ENCODE measurements around the gene IPO11. TPM values are rescaled to one million over a fixed set of nuclear protein-coding genes. Genes with fewer than 3 reads are reported as not detected.
A peak's percentile ranks its signal among the peaks of the same experiment; 100 is the strongest.

IPO11 gene
- total and polyA plus RNA-seq, 2 of the 13 experiments (the other 11 are each of a cell fraction or from before 2014, with no cell fraction given): 13.9 to 24.4 TPM

GRCh38 chr5:62412549-62413329, at the start of gene IPO11 (continued):
- TF ChIP-seq ZNF142 (CRISPR knock-in tag; IDR thresholded peaks at IDR 0.05): no peak
- TF ChIP-seq GTF2F1 (IDR thresholded peaks at IDR 0.05; ENCODE audit: low read length): no peak
- peak; percentile 58; the same call in 1 of the 2 replicates for TF ChIP-seq DNMT3B (CRISPR knock-in tag; conservative IDR thresholded peaks at IDR 0.05)
- peak; percentile 69; the same call in 1 of the 2 replicates for TF ChIP-seq ARID2 (CRISPR knock-in tag; IDR thresholded peaks at IDR 0.05; ENCODE audit: borderline replicate concordance)
- peak; percentile 96 for TF ChIP-seq THAP11 (CRISPR knock-in tag; IDR thresholded peaks at IDR 0.05)
- peak; percentile 86 for TF ChIP-seq BCL6 (CRISPR knock-in tag; IDR thresholded peaks at IDR 0.05)
- TF ChIP-seq ZNF180 (CRISPR knock-in tag; IDR thresholded peaks at IDR 0.05; ENCODE audit: borderline replicate concordance, low read depth): no peak
- no peak for TF ChIP-seq TRIM22 (IDR thresholded peaks at IDR 0.05)
- peak; percentile 85; the same call in 1 of the 2 replicates for TF ChIP-seq SIN3A (IDR thresholded peaks at IDR 0.05; ENCODE audit: borderline replicate concordance, low read depth, low read length)
- TF ChIP-seq NRL (CRISPR knock-in tag; IDR thresholded peaks at IDR 0.05; ENCODE audit: borderline replicate concordance): peak; percentile 72; the same call in 1 of the 2 replicates
- TF ChIP-seq CAMTA2 (CRISPR knock-in tag; IDR thresholded peaks at IDR 0.05; ENCODE audit: borderline replicate concordance): no peak
- TF ChIP-seq ZNF281 (CRISPR knock-in tag; IDR thresholded peaks at IDR 0.05; ENCODE audit: borderline replicate concordance): no peak
- TF ChIP-seq TCF12 (IDR thresholded peaks at IDR 0.05): no peak
- TF ChIP-seq TCF12 (CRISPR knock-in tag; IDR thresholded peaks at IDR 0.05): no peak
- TF ChIP-seq ZNF557 (CRISPR knock-in tag; IDR thresholded peaks at IDR 0.05): no peak
- TF ChIP-seq, protein P1, sequence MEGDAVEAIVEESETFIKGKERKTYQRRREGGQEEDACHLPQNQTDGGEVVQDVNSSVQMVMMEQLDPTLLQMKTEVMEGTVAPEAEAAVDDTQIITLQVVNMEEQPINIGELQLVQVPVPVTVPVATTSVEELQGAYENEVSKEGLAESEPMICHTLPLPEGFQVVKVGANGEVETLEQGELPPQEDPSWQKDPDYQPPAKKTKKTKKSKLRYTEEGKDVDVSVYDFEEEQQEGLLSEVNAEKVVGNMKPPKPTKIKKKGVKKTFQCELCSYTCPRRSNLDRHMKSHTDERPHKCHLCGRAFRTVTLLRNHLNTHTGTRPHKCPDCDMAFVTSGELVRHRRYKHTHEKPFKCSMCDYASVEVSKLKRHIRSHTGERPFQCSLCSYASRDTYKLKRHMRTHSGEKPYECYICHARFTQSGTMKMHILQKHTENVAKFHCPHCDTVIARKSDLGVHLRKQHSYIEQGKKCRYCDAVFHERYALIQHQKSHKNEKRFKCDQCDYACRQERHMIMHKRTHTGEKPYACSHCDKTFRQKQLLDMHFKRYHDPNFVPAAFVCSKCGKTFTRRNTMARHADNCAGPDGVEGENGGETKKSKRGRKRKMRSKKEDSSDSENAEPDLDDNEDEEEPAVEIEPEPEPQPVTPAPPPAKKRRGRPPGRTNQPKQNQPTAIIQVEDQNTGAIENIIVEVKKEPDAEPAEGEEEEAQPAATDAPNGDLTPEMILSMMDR (CRISPR knock-in tag; IDR thresholded peaks at IDR 0.05): peak; percentile 23; the same call in 1 of the 2 replicates

Measured in HepG2 (cell line).